ENCODE measurements around the gene ZC2HC1C. TPM values are rescaled to one million over a fixed set of nuclear protein-coding genes. Genes with fewer than 3 reads are reported as not detected.

Gene ZC2HC1C
- total and polyA plus RNA-seq, 2 of the 13 experiments (the other 11 are each of a cell fraction or from before 2014, with no cell fraction given) = 3.3 to 3.5 TPM

DNA sequence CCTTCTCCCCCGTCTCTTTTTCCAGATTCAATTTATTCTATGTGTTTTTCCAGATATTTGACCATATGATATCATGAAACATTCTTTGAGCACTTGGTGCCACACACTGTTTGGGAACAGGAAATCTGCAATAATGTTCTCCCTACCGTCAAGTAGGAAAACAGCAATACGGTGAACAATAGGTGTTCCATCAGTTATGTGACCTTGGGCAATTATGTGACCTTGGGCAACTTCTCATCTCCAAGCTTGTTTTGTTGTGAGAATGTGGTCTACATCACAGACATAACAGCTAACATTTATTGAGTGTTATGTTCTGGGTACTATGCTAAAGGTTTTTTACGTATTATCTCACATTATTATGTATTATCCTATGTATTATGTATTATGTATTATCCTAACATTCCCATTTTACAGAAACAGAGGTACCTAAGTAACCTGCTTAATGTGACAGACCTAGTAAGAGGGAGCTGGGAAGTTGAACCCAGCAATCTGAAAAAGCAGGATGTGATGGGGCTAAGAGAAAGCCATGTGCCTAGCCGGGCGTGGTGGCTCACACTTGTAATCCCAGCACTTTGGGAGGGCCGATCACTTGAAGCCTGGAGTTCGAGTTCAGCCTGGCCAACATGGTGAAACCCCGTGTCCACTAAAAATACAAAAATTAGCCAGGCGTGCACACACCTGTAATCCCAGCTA is 58.6 kb downstream of the ZC2HC1C start (continued):
- TF ChIP-seq, protein P1, sequence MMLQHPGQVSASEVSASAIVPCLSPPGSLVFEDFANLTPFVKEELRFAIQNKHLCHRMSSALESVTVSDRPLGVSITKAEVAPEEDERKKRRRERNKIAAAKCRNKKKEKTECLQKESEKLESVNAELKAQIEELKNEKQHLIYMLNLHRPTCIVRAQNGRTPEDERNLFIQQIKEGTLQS (CRISPR knock-in tag; IDR thresholded peaks at IDR 0.05) = no peak
- no peak for TF ChIP-seq KMT2A (CRISPR knock-in tag; IDR thresholded peaks at IDR 0.05)
- TF ChIP-seq, protein P2, sequence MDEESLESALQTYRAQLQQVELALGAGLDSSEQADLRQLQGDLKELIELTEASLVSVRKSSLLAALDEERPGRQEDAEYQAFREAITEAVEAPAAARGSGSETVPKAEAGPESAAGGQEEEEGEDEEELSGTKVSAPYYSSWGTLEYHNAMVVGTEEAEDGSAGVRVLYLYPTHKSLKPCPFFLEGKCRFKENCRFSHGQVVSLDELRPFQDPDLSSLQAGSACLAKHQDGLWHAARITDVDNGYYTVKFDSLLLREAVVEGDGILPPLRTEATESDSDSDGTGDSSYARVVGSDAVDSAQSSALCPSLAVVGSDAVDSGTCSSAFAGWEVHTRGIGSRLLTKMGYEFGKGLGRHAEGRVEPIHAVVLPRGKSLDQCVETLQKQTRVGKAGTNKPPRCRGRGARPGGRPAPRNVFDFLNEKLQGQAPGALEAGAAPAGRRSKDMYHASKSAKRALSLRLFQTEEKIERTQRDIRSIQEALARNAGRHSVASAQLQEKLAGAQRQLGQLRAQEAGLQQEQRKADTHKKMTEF (CRISPR knock-in tag; IDR thresholded peaks at IDR 0.05) = no peak
- no peak for TF ChIP-seq ZFP1 (CRISPR knock-in tag; IDR thresholded peaks at IDR 0.05)
- TF ChIP-seq, protein P3, sequence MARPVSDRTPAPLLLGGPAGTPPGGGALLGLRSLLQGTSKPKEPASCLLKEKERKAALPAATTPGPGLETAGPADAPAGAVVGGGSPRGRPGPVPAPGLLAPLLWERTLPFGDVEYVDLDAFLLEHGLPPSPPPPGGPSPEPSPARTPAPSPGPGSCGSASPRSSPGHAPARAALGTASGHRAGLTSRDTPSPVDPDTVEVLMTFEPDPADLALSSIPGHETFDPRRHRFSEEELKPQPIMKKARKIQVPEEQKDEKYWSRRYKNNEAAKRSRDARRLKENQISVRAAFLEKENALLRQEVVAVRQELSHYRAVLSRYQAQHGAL (CRISPR knock-in tag; IDR thresholded peaks at IDR 0.05; ENCODE audit: not compliant biosample characterization) = no peak
- TF ChIP-seq ZFP41 (CRISPR knock-in tag; IDR thresholded peaks at IDR 0.05; ENCODE audit: borderline replicate concordance) = no peak
- TF ChIP-seq ZBTB1 (CRISPR knock-in tag; IDR thresholded peaks at IDR 0.05; ENCODE audit: borderline replicate concordance) = no peak
- TF ChIP-seq FOXK2 (IDR thresholded peaks at IDR 0.05) = no peak
- TF ChIP-seq, protein P4, sequence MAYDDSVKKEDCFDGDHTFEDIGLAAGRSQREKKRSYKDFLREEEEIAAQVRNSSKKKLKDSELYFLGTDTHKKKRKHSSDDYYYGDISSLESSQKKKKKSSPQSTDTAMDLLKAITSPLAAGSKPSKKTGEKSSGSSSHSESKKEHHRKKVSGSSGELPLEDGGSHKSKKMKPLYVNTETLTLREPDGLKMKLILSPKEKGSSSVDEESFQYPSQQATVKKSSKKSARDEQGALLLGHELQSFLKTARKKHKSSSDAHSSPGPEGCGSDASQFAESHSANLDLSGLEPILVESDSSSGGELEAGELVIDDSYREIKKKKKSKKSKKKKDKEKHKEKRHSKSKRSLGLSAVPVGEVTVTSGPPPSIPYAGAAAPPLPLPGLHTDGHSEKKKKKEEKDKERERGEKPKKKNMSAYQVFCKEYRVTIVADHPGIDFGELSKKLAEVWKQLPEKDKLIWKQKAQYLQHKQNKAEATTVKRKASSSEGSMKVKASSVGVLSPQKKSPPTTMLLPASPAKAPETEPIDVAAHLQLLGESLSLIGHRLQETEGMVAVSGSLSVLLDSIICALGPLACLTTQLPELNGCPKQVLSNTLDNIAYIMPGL (CRISPR knock-in tag; IDR thresholded peaks at IDR 0.05; ENCODE audit: borderline replicate concordance in 1 of 2, low read depth in 1 of 2) = no peak
- no peak for TF ChIP-seq ZNF432 (CRISPR knock-in tag; IDR thresholded peaks at IDR 0.05; ENCODE audit: borderline replicate concordance)
- TF ChIP-seq ZNF747 (CRISPR knock-in tag; IDR thresholded peaks at IDR 0.05; ENCODE audit: borderline replicate concordance) = no peak
- TF ChIP-seq, protein P5, sequence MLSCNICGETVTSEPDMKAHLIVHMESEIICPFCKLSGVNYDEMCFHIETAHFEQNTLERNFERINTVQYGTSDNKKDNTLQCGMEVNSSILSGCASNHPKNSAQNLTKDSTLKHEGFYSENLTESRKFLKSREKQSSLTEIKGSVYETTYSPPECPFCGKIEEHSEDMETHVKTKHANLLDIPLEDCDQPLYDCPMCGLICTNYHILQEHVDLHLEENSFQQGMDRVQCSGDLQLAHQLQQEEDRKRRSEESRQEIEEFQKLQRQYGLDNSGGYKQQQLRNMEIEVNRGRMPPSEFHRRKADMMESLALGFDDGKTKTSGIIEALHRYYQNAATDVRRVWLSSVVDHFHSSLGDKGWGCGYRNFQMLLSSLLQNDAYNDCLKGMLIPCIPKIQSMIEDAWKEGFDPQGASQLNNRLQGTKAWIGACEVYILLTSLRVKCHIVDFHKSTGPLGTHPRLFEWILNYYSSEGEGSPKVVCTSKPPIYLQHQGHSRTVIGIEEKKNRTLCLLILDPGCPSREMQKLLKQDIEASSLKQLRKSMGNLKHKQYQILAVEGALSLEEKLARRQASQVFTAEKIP (CRISPR knock-in tag; IDR thresholded peaks at IDR 0.05; ENCODE audit: borderline replicate concordance) = no peak
- no peak for TF ChIP-seq ZFAT (CRISPR knock-in tag; conservative IDR thresholded peaks at IDR 0.05)
- TF ChIP-seq, protein P6, sequence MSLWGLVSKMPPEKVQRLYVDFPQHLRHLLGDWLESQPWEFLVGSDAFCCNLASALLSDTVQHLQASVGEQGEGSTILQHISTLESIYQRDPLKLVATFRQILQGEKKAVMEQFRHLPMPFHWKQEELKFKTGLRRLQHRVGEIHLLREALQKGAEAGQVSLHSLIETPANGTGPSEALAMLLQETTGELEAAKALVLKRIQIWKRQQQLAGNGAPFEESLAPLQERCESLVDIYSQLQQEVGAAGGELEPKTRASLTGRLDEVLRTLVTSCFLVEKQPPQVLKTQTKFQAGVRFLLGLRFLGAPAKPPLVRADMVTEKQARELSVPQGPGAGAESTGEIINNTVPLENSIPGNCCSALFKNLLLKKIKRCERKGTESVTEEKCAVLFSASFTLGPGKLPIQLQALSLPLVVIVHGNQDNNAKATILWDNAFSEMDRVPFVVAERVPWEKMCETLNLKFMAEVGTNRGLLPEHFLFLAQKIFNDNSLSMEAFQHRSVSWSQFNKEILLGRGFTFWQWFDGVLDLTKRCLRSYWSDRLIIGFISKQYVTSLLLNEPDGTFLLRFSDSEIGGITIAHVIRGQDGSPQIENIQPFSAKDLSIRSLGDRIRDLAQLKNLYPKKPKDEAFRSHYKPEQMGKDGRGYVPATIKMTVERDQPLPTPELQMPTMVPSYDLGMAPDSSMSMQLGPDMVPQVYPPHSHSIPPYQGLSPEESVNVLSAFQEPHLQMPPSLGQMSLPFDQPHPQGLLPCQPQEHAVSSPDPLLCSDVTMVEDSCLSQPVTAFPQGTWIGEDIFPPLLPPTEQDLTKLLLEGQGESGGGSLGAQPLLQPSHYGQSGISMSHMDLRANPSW (CRISPR knock-in tag; IDR thresholded peaks at IDR 0.05; ENCODE audit: borderline replicate concordance) = no peak
- no peak for TF ChIP-seq ZNF350 (CRISPR knock-in tag; IDR thresholded peaks at IDR 0.05; ENCODE audit: borderline replicate concordance, low read depth)
- TF ChIP-seq TEAD3 (CRISPR knock-in tag; optimal IDR thresholded peaks at IDR 0.05; ENCODE audit: borderline replicate concordance) = peak; percentile 40
- TF ChIP-seq EED (CRISPR knock-in tag; IDR thresholded peaks at IDR 0.05) = no peak
- TF ChIP-seq, protein P7, sequence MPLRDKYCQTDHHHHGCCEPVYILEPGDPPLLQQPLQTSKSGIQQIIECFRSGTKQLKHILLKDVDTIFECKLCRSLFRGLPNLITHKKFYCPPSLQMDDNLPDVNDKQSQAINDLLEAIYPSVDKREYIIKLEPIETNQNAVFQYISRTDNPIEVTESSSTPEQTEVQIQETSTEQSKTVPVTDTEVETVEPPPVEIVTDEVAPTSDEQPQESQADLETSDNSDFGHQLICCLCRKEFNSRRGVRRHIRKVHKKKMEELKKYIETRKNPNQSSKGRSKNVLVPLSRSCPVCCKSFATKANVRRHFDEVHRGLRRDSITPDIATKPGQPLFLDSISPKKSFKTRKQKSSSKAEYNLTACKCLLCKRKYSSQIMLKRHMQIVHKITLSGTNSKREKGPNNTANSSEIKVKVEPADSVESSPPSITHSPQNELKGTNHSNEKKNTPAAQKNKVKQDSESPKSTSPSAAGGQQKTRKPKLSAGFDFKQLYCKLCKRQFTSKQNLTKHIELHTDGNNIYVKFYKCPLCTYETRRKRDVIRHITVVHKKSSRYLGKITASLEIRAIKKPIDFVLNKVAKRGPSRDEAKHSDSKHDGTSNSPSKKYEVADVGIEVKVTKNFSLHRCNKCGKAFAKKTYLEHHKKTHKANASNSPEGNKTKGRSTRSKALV (CRISPR knock-in tag; IDR thresholded peaks at IDR 0.05) = no peak
